Mesendoderm (in vitro differentiated cells): ENCODE results near the gene KCNF1.

Source experiments
- DNase-seq: peaks from one replicate; pipeline ENCODE4 v3.0.0; 2013
- H2AK5ac ChIP-seq: 2 replicates; pipeline ENCODE4 v1.6.1; 2013; ENCODE audit warnings: low read length, inconsistent platforms
- H2BK120ac ChIP-seq: 2 replicates; pipeline ENCODE4 v1.6.1; 2013; ENCODE audit warnings: low read depth, mild to moderate bottlenecking, low read length, moderate library complexity, mixed read lengths
- H2BK15ac ChIP-seq: replicated peaks from 2 replicates; pipeline ENCODE4 v1.6.1; 2013; ENCODE audit warnings: low read depth, mild to moderate bottlenecking, moderate library complexity
- H2BK5ac ChIP-seq: 2 replicates; pipeline ENCODE4 v1.6.1; 2013; ENCODE audit warnings: low read length, inconsistent platforms
- H3K18ac ChIP-seq: 2 replicates; pipeline ENCODE4 v1.6.1; 2013; ENCODE audit warnings: mild to moderate bottlenecking, low read length, mixed read lengths
- H3K23ac ChIP-seq: one replicate; pipeline ENCODE4 v1.6.1; 2013; ENCODE audit warnings: low read length
- H3K27ac ChIP-seq: 2 replicates; pipeline ENCODE4 v1.5.1; 2013; ENCODE audit warnings: low read depth, mild to moderate bottlenecking, inconsistent platforms, low read length, moderate library complexity
- H3K27me3 ChIP-seq: 2 replicates; pipeline ENCODE4 v1.6.1; 2013; ENCODE audit warnings: low read length, control low read depth, mild to moderate bottlenecking, inconsistent platforms; ENCODE audit not compliant: insufficient read depth, poor library complexity
- H3K36me3 ChIP-seq: 2 replicates; pipeline ENCODE4 v1.6.1; 2013; ENCODE audit warnings: low read length, inconsistent platforms; ENCODE audit not compliant: control insufficient read depth, insufficient read depth
- H3K4ac ChIP-seq: one replicate; pipeline ENCODE4 v1.6.1; 2013; ENCODE audit warnings: low read depth, mild to moderate bottlenecking, low read length, moderate library complexity
- H3K4me1 ChIP-seq: 2 replicates; pipeline ENCODE4 v1.6.1; 2013; ENCODE audit warnings: low read depth, low read length, inconsistent platforms; ENCODE audit not compliant: control insufficient read depth
- H3K4me2 ChIP-seq: 2 replicates; pipeline ENCODE4 v1.6.1; 2013; ENCODE audit warnings: low read length
- H3K4me3 ChIP-seq: 2 replicates; pipeline ENCODE4 v1.5.1; 2013; ENCODE audit warnings: mild to moderate bottlenecking, low read length
- H3K56ac ChIP-seq: one replicate; pipeline ENCODE4 v1.6.1; 2013; ENCODE audit warnings: low read length
- H3K79me1 ChIP-seq: 2 replicates; pipeline ENCODE4 v1.6.1; 2013; ENCODE audit warnings: low read length, inconsistent platforms
- H3K79me2 ChIP-seq: 2 replicates; pipeline ENCODE4 v1.6.1; 2013; ENCODE audit warnings: mild to moderate bottlenecking, low read length; ENCODE audit not compliant: control insufficient read depth, insufficient read depth
- H3K9ac ChIP-seq: 2 replicates; pipeline ENCODE4 v1.6.1; 2013; ENCODE audit warnings: low read length, inconsistent platforms
- H4K5ac ChIP-seq: one replicate; pipeline ENCODE4 v1.6.1; 2013; ENCODE audit warnings: low read length
- H4K8ac ChIP-seq: one replicate; pipeline ENCODE4 v1.6.1; 2013; ENCODE audit warnings: low read depth, mild to moderate bottlenecking, control low read depth, low read length, moderate library complexity
- WGBS: extraction: QIAGEN DNeasy Blood & Tissue Kit; methylation state at CpG from one replicate; pipeline ENCODE4 v1.1.7; 2013; ENCODE audit warnings: low lambda C conversion rate, missing lambda C conversion rate; ENCODE audit not compliant: insufficient coverage; ENCODE audit errors: extremely low coverage; 5-methylcytosine and 5-hydroxymethylcytosine counted together

KCNF1 gene

GRCh38 chr2:10873171-10873570 is 38.6 kb upstream of the KCNF1 start:
- Histone ChIP-seq H3K79me2 (no peaks in the 10 kb centered on the region), H3K79me1 (no peaks in the 10 kb centered on the region), H3K36me3 (no peaks in the 10 kb centered on the region), H2BK15ac (no peak overlapping the region), H3K9ac (no peak overlapping the region), H3K23ac (no peak overlapping the region), H3K4me2 (no peak overlapping the region), H3K18ac (no peak overlapping the region), H3K56ac (peak overlapping the region; percentile 64), H2BK120ac (peak overlapping the region; percentile 74), H3K27me3 (no peaks in the 10 kb centered on the region), H3K4ac (no peak overlapping the region), H3K27ac (peak overlapping the region; percentile 4), H3K4me1 (peaks cover 2% of the 10 kb centered on the region), H2BK5ac (no peak overlapping the region), H2AK5ac (no peak overlapping the region), H4K8ac (no peak overlapping the region), H4K5ac (no peak overlapping the region), H3K4me3 (no peak overlapping the region)
- no peak for DNase-seq
- WGBS = no CpG with 5 or more reads among the region's 3 CpGs

- Histone ChIP-seq H3K23ac (no peak overlapping the region), H3K4ac (no peak overlapping the region), H2BK120ac (no peak overlapping the region), H4K5ac (no peak overlapping the region), H3K4me1 (peaks cover 2% of the 10 kb centered on the region), H3K18ac (no peak overlapping the region), H3K79me2 (no peaks in the 10 kb centered on the region), H2BK5ac (no peak overlapping the region), H2BK15ac (no peak overlapping the region), H3K9ac (no peak overlapping the region), H4K8ac (no peak overlapping the region), H3K4me2 (no peak overlapping the region), H3K56ac (no peak overlapping the region), H2AK5ac (no peak overlapping the region), H3K27me3 (no peaks in the 10 kb centered on the region), H3K27ac (peak overlapping the region; percentile 4), H3K36me3 (no peaks in the 10 kb centered on the region), H3K79me1 (no peaks in the 10 kb centered on the region), H3K4me3 (no peak overlapping the region)
- peak; percentile 83 for DNase-seq
- WGBS = no CpG with 5 or more reads among the region's 9 CpGs
Observed at GRCh38 chr2:10873790-10874437, 37.8 kb upstream of the KCNF1 start.

GRCh38 chr2:10875126-10875525 is 36.6 kb upstream of the KCNF1 start:
- Histone ChIP-seq H3K4me1 (peaks cover 2% of the 10 kb centered on the region), H4K5ac (no peak overlapping the region), H3K9ac (no peak overlapping the region), H2AK5ac (no peak overlapping the region), H3K56ac (no peak overlapping the region), H3K79me1 (no peaks in the 10 kb centered on the region), H3K23ac (no peak overlapping the region), H3K27ac (no peak overlapping the region), H3K4me2 (no peak overlapping the region), H3K4ac (no peak overlapping the region), H2BK5ac (no peak overlapping the region), H3K27me3 (no peaks in the 10 kb centered on the region), H3K18ac (no peak overlapping the region), H3K36me3 (no peaks in the 10 kb centered on the region), H3K4me3 (no peak overlapping the region), H2BK15ac (no peak overlapping the region), H4K8ac (no peak overlapping the region), H2BK120ac (no peak overlapping the region), H3K79me2 (no peaks in the 10 kb centered on the region)
- no peak for DNase-seq
- WGBS = no CpG with 5 or more reads among the region's 3 CpGs

GRCh38 chr2:10876394-10876793 is 35.3 kb upstream of the KCNF1 start:
- H2BK15ac ChIP-seq = no peak overlapping the region
- no peak overlapping the region for H2BK5ac ChIP-seq
- H3K4me1 ChIP-seq = peaks cover 2% of the 10 kb centered on the region
- WGBS = no CpG with 5 or more reads among the region's 3 CpGs
- no peak overlapping the region for H2BK120ac ChIP-seq
- no peak overlapping the region for H4K5ac ChIP-seq
- H3K9ac ChIP-seq = no peak overlapping the region
- no peak for DNase-seq
- no peaks in the 10 kb centered on the region for H3K79me1 ChIP-seq
- no peak overlapping the region for H3K4ac ChIP-seq
- H3K23ac ChIP-seq = no peak overlapping the region
- no peak overlapping the region for H2AK5ac ChIP-seq
- no peaks in the 10 kb centered on the region for H3K27me3 ChIP-seq
- H3K4me3 ChIP-seq = no peak overlapping the region
- H3K18ac ChIP-seq = no peak overlapping the region
- no peak overlapping the region for H3K56ac ChIP-seq
- H3K4me2 ChIP-seq = no peak overlapping the region
- H3K36me3 ChIP-seq = no peaks in the 10 kb centered on the region
- no peak overlapping the region for H4K8ac ChIP-seq
- no peak overlapping the region for H3K27ac ChIP-seq
- H3K79me2 ChIP-seq = no peaks in the 10 kb centered on the region

GRCh38 chr2:10876963-10877362 is 34.8 kb upstream of the KCNF1 start:
- no peak overlapping the region for H2AK5ac ChIP-seq
- no peak overlapping the region for H4K5ac ChIP-seq
- no peak overlapping the region for H3K4me3 ChIP-seq
- no peak overlapping the region for H3K4ac ChIP-seq
- H3K23ac ChIP-seq = no peak overlapping the region
- H4K8ac ChIP-seq = no peak overlapping the region
- no peak overlapping the region for H3K9ac ChIP-seq
- H3K36me3 ChIP-seq = no peaks in the 10 kb centered on the region
- no CpG with 5 or more reads among the region's 2 CpGs for WGBS
- no peaks in the 10 kb centered on the region for H3K79me2 ChIP-seq
- H2BK120ac ChIP-seq = no peak overlapping the region
- H3K18ac ChIP-seq = no peak overlapping the region
- H3K79me1 ChIP-seq = no peaks in the 10 kb centered on the region
- H3K4me2 ChIP-seq = no peak overlapping the region
- no peak overlapping the region for H2BK15ac ChIP-seq
- DNase-seq = no peak
- no peak overlapping the region for H3K56ac ChIP-seq
- H3K27ac ChIP-seq = no peak overlapping the region
- peaks cover 2% of the 10 kb centered on the region for H3K4me1 ChIP-seq
- H3K27me3 ChIP-seq = no peaks in the 10 kb centered on the region
- no peak overlapping the region for H2BK5ac ChIP-seq

- no peak overlapping the region for H2AK5ac ChIP-seq
- DNase-seq = no peak
- H3K4me3 ChIP-seq = no peak overlapping the region
- no peak overlapping the region for H3K9ac ChIP-seq
- H4K5ac ChIP-seq = no peak overlapping the region
- no peak overlapping the region for H4K8ac ChIP-seq
- no peaks in the 10 kb centered on the region for H3K27me3 ChIP-seq
- H3K4me2 ChIP-seq = no peak overlapping the region
- H3K79me1 ChIP-seq = no peaks in the 10 kb centered on the region
- no CpG with 5 or more reads among the region's 11 CpGs for WGBS
- H3K23ac ChIP-seq = no peak overlapping the region
- no peaks in the 10 kb centered on the region for H3K79me2 ChIP-seq
- no peak overlapping the region for H3K56ac ChIP-seq
- H3K27ac ChIP-seq = no peak overlapping the region
- H3K18ac ChIP-seq = no peak overlapping the region
- H2BK15ac ChIP-seq = no peak overlapping the region
- peaks cover 2% of the 10 kb centered on the region for H3K4me1 ChIP-seq
- H2BK120ac ChIP-seq = no peak overlapping the region
- no peaks in the 10 kb centered on the region for H3K36me3 ChIP-seq
- no peak overlapping the region for H3K4ac ChIP-seq
- no peak overlapping the region for H2BK5ac ChIP-seq
Observed at GRCh38 chr2:10877651-10878111, 34.1 kb upstream of the KCNF1 start.
